Spleen (tissue), 11 donors: ENCODE measurements around the gene ZXDC. TPM values are rescaled to one million over a fixed set of nuclear protein-coding genes. Genes with fewer than 3 reads are reported as not detected.
A peak's percentile ranks its signal among the peaks of the same experiment; 100 is the strongest.

ENCODE experiments used
- DNase-seq: peaks from one replicate; pipeline ENCODE4 v3.0.0-alpha.2; 2020
- H3K27ac ChIP-seq, 8 donors: fragments of 200-600 bp; sonication (generic) in 7 of 8; 1 replicate in 4 of 8; 2 replicates in 4 of 8; pipeline versions ENCODE4 v1.5.0 to v1.8.0; 2016 to 2021; ENCODE audit warnings: inconsistent platforms in 4 of 8, mild to moderate bottlenecking in 4 of 8, moderate library complexity in 1 of 8
- H3K27me3 ChIP-seq, 7 donors: fragments of 200-600 bp; sonication (generic) in 6 of 7; replicated peaks in 1 of 7; 1 replicate in 4 of 7; 2 replicates in 3 of 7; pipeline versions ENCODE4 v1.5.0 to v1.8.0; 2016 to 2021; ENCODE audit warnings: inconsistent platforms in 3 of 7, mild to moderate bottlenecking in 1 of 7
- H3K36me3 ChIP-seq, 6 donors: fragments of 200-600 bp; sonication (generic) in 5 of 6; 1 replicate in 4 of 6; 2 replicates in 2 of 6; pipeline versions ENCODE4 v1.5.0 to v1.8.0; 2016 to 2021; ENCODE audit warnings: inconsistent platforms in 2 of 6
- H3K4me1 ChIP-seq, 6 donors: fragments of 200-600 bp; sonication (generic) in 5 of 6; 1 replicate in 3 of 6; 2 replicates in 3 of 6; pipeline versions ENCODE4 v1.5.0 to v1.8.0; 2016 to 2021; ENCODE audit warnings: inconsistent platforms in 3 of 6
- H3K4me3 ChIP-seq, 8 donors: fragments of 200-600 bp; sonication (generic) in 7 of 8; 1 replicate in 4 of 8; 2 replicates in 4 of 8; pipeline versions ENCODE4 v1.5.0 to v1.8.0; 2016 to 2021; ENCODE audit warnings: inconsistent platforms in 4 of 8, mild to moderate bottlenecking in 4 of 8, moderate library complexity in 2 of 8
- H3K9me3 ChIP-seq, 8 donors: fragments of 200-600 bp; sonication (generic) in 7 of 8; 1 replicate in 4 of 8; 2 replicates in 4 of 8; pipeline versions ENCODE4 v1.5.0 to v1.8.0; 2016 to 2021; ENCODE audit warnings: inconsistent platforms in 4 of 8
- CTCF ChIP-seq, 11 experiments: fragments of 200-600 bp in 7 of 11; fragments of 450-650 bp in 4 of 11; sonication (generic) in 4 of 11; IDR thresholded peaks in 8 of 11; conservative IDR thresholded peaks in 3 of 11; 1 replicate in 7 of 11; 2 replicates in 4 of 11; pipeline versions ENCODE4 v1.4.0 to v1.8.0; 2016 to 2021; ENCODE audit warnings: antibody characterized with exemption in 11 of 11, inconsistent platforms in 4 of 11, mild to moderate bottlenecking in 1 of 11
- POLR2A ChIP-seq, 3 donors: fragments of 450-650 bp; IDR thresholded peaks; one replicate each; pipeline ENCODE4 v1.5.1; 2017; ENCODE audit warnings: antibody characterized with exemption in 3 of 3, mild to moderate bottlenecking in 1 of 3
- POLR2AphosphoS5 ChIP-seq, 3 donors: sonication (generic); formaldehyde crosslinking; IDR thresholded peaks; one replicate each; pipeline ENCODE4 v1.5.1; 2017; ENCODE audit warnings: antibody characterized with exemption in 3 of 3
- WGBS, 5 donors: extraction: QIAGEN DNeasy Blood & Tissue Kit in 3 of 5; methylation state at CpG; one replicate each; pipeline versions ENCODE4 v1.1.5 to v1.1.7; 2013 to 2018; 5-methylcytosine and 5-hydroxymethylcytosine counted together
- intact Hi-C: fragments of 100-400 bp; cut with DNase I; formaldehyde crosslinking; loops from one replicate; pipeline ENCODE4 v1.15.0; 2023; ENCODE audit warnings: low total_unique reads
- polyA plus RNA-seq, 3 donors: library from polyadenylated mRNA; stranded (reverse); fragments of 200-250 nt; gene quantifications; one replicate each; pipeline ENCODE4 v1.2.1, GENCODE V29; 2013
- total RNA-seq, 7 donors: library from RNA; depleted of rRNA in 3 of 7; stranded (reverse); fragments of >200 nt in 3 of 7; fragmentation: NEBNext Ultra II Directional in 4 of 7; extraction: Animal tissue kit (Norgen Biotek cat#: 25700) in 4 of 7; gene quantifications; one replicate each; pipeline versions ENCODE4 v1.1.0 to v1.2.1, GENCODE V29; 2016 to 2021
- donor health status: healthy with polysubstance abuse.
- donor health status: DM: no; HTN: no; CAD: no; lungs with moderate emphysema.
- donor health status: DM: no; HTN: no; CAD: no.
- donor health status: Bipolar disorder and iron deficiency.
- donor health status: healthy.
- donor health status: DM: no; HTN: no; CAD: no.
- donor health status: DM: yes; HTN: yes; CAD: no.

The ZXDC gene
- total and polyA plus RNA-seq, 10 donors = 7.5 to 75.3 (median 48.1) TPM

GRCh38 chr3:126434264-126434590 is 41.5 kb downstream of the ZXDC start:
- TF ChIP-seq POLR2AphosphoS5 (IDR thresholded peaks at IDR 0.05) = no peak
- no peak for TF ChIP-seq CTCF (IDR thresholded peaks at IDR 0.05 in 8 of 11, conservative IDR thresholded peaks at IDR 0.05 in 3 of 11)
- TF ChIP-seq POLR2A (IDR thresholded peaks at IDR 0.05) = no peak
- Histone ChIP-seq H3K4me3 (no peak overlapping the region), H3K4me1 (no peaks in the 10 kb centered on the region), H3K27ac (no peak overlapping the region), H3K36me3 (peaks cover 0 to 76% (median 47%) of the 10 kb centered on the region in 6 donors), H3K27me3 (no peaks in the 10 kb centered on the region), H3K9me3 (peaks cover 0 to 7% (median 0%) of the 10 kb centered on the region in 8 donors)
- intact Hi-C loops = no loop called here
- DNase-seq = no peak
- 95 to 100% (median 96%) methylated on average over 1 to 6 of the region's 6 CpGs for WGBS, 5 donors

DNA sequence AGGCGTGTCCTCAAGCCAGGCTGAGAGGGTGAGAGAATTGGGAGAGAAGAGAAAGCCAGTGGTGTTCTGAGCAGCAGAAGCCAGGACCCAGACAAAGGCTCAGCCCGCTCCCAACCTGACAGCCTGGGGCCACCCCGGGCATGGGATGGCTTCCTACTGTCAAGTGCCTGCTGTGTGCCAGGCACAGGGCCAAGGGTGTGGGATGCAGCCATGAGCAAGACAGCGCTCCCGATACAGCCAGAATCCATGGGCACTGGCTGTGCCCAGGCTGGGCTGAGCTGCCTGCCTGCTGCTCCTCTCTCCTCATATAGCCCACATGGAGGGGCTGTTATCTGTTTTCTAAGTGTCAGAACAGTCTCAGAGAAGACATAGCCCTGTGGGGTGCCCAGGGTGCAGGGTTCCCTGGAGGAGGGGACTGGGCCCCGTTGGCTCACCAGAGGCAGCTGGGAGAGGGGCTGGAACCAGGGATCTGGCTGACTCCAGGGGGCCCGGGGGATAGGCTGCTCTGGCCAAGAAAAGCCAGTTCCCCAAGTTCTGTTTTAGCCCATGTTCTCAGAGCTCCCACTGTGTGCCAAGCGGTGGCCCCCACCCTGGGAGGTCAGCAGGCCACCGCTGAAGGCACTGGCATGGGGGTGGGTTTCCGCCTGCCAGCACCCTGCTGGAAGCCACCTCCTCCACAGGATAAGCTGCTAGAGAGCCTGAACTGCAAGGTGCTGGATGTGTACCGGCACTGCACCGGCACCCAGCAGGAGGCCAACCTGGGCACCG is 42.0 kb downstream of the ZXDC start:
- Histone ChIP-seq H3K4me3 (no peak overlapping the region), H3K36me3 (peaks cover 0 to 71% (median 42%) of the 10 kb centered on the region in 6 donors), H3K4me1 (no peaks in the 10 kb centered on the region), H3K27me3 (no peaks in the 10 kb centered on the region), H3K9me3 (peaks cover 0 to 9% (median 3%) of the 10 kb centered on the region in 8 donors), H3K27ac (no peak overlapping the region)
- intact Hi-C loops = no loop called here
- peak; percentile 64 for DNase-seq
- 70 to 96% (median 86%) methylated on average over 6 to 13 of the region's 13 CpGs for WGBS, 5 donors
- TF ChIP-seq POLR2AphosphoS5 (IDR thresholded peaks at IDR 0.05) (peak in 1 of 3 donors; percentile 22), POLR2A (IDR thresholded peaks at IDR 0.05) (no peak)

DNA sequence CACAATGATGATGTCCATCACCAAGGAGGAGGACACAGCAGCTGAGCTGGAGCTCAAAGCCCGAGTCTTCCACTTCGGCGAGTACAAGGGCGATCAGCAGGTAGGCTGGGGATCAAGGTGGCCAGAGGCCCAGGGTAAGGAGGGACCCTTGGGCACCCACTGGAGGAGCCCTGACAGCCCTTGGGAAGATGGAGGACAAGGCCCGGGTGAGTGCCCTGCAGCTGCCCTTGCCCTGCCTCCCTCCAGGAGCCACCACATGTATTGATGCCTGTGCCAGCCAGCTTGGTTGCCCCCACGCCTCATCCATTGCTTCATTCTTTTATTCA is 42.6 kb downstream of the ZXDC start:
- Histone ChIP-seq H3K4me1 (no peaks in the 10 kb centered on the region), H3K4me3 (no peak overlapping the region), H3K27me3 (no peaks in the 10 kb centered on the region), H3K9me3 (peaks cover 0 to 15% (median 9%) of the 10 kb centered on the region in 8 donors), H3K27ac (no peak overlapping the region), H3K36me3 (peaks cover 0 to 65% (median 36%) of the 10 kb centered on the region in 6 donors)
- peak; percentile 70 for DNase-seq
- TF ChIP-seq POLR2AphosphoS5 (IDR thresholded peaks at IDR 0.05) (peak in 1 of 3 donors; percentile 4), POLR2A (IDR thresholded peaks at IDR 0.05) (no peak)
- 91 to 99% (median 94%) methylated on average over 4 to 6 of the region's 6 CpGs for WGBS, 5 donors
- intact Hi-C loops = no loop called here

GRCh38 chr3:126432361-126433104 is 43.2 kb downstream of the ZXDC start:
- Histone ChIP-seq H3K27me3 (no peaks in the 10 kb centered on the region), H3K36me3 (peaks cover 0 to 59% (median 31%) of the 10 kb centered on the region in 6 donors), H3K4me1 (no peaks in the 10 kb centered on the region), H3K27ac (no peak overlapping the region), H3K4me3 (no peak overlapping the region), H3K9me3 (peaks cover 0 to 20% (median 14%) of the 10 kb centered on the region in 8 donors)
- 89 to 95% (median 92%) methylated on average over 4 of the region's 4 CpGs for WGBS, 5 donors
- TF ChIP-seq CTCF (IDR thresholded peaks at IDR 0.05 in 8 of 11, conservative IDR thresholded peaks at IDR 0.05 in 3 of 11) (no peak), POLR2AphosphoS5 (IDR thresholded peaks at IDR 0.05) (no peak), POLR2A (IDR thresholded peaks at IDR 0.05) (no peak)
- intact Hi-C loops = no loop called here
- DNase-seq = no peak

DNA sequence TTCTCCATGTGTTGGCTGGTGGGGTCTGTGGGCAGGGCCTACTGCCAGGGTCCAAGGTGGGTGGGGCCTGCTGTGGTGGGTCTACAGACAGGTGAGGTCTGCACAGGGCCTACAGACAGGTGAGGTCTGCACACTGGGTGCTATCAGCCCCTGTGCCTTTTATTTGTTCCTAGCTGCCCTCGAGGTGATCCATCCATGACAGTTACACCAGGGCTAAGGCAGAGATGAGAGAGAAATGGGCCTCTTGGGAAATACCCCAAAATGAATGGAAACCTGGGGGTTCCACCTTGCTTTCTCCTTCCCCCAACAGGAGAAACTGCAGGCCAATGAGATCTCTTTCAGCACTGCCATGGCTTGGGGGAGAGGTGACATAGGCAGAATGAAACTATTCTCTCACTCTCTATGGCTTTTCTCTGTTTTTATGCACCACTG is 44.6 kb downstream of the ZXDC start:
- Histone ChIP-seq H3K27ac (no peak overlapping the region), H3K27me3 (no peaks in the 10 kb centered on the region), H3K9me3 (peaks cover 0 to 34% (median 28%) of the 10 kb centered on the region in 8 donors), H3K4me3 (no peak overlapping the region), H3K4me1 (no peaks in the 10 kb centered on the region), H3K36me3 (peaks cover 0 to 45% (median 19%) of the 10 kb centered on the region in 6 donors)
- intact Hi-C loops = no loop called here
- 63 to 92% (median 81%) methylated on average over 1 of the region's 1 CpG for WGBS, 5 donors
- DNase-seq = peak; percentile 38
- no peak for TF ChIP-seq POLR2AphosphoS5 (IDR thresholded peaks at IDR 0.05)
